Upper lobe of left lung (tissue), 4 donors: ENCODE measurements around the gene GRB14.

ENCODE experiments used
- EP300 ChIP-seq, 4 donors: sonication (generic); formaldehyde crosslinking; IDR thresholded peaks; one replicate each; pipeline ENCODE4 v1.5.1; 2017; ENCODE audit warnings: antibody characterized with exemption in 4 of 4, control low read depth in 2 of 4
- POLR2A ChIP-seq, 4 donors: fragments of 450-650 bp; IDR thresholded peaks; one replicate each; pipeline ENCODE4 v1.5.1; 2016 to 2017; ENCODE audit warnings: antibody characterized with exemption in 4 of 4, mild to moderate bottlenecking in 2 of 4
- POLR2AphosphoS5 ChIP-seq, 2 donors: sonication (generic); formaldehyde crosslinking; IDR thresholded peaks; one replicate each; pipeline ENCODE4 v1.5.1; 2017; ENCODE audit warnings: antibody characterized with exemption in 2 of 2
- TF ChIP-seq, protein P1 (sequence below), 6 experiments: fragments of 450-650 bp in 4 of 6; fragments of 200-600 bp in 2 of 6; sonication (generic) in 2 of 6; IDR thresholded peaks; one replicate each; pipeline ENCODE4 v1.5.1; 2016 to 2019; ENCODE audit warnings: antibody characterized with exemption in 6 of 6

DNA sequence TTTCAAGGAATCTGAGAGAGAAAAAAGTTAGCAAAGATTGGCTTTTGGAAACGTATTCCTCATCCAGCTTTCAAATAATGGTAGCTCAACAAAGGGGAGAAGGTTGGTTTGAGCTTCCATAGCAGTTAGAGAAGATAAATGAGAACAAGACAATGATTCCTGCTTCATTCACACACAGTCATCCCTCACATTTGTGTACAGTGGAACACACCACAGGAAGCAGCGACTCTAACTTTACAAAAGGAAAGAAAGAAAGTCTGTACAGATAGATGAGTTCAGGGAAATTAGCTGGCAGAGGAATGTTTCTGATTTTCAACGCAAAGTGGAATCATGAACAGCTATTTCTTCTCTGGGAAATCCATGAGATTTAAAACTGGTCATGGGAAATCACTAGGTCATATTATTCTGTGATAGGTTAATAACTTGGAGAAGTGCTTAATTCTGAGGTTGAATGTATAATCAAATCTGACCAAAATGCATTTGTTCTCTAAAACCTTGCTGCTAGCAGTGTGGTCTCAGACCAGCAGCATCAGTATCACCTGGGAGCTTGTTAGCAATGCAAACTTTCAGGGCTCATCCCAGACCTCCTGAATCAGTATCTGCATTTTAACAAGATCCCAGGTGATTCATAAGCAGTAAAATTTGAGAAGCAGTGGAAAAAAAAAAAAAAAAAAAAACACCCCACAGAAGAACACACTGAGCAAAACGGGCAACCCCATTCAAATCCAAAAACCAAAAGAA, 112.0 kb downstream of the GRB14 start:
- TF ChIP-seq, protein P1, sequence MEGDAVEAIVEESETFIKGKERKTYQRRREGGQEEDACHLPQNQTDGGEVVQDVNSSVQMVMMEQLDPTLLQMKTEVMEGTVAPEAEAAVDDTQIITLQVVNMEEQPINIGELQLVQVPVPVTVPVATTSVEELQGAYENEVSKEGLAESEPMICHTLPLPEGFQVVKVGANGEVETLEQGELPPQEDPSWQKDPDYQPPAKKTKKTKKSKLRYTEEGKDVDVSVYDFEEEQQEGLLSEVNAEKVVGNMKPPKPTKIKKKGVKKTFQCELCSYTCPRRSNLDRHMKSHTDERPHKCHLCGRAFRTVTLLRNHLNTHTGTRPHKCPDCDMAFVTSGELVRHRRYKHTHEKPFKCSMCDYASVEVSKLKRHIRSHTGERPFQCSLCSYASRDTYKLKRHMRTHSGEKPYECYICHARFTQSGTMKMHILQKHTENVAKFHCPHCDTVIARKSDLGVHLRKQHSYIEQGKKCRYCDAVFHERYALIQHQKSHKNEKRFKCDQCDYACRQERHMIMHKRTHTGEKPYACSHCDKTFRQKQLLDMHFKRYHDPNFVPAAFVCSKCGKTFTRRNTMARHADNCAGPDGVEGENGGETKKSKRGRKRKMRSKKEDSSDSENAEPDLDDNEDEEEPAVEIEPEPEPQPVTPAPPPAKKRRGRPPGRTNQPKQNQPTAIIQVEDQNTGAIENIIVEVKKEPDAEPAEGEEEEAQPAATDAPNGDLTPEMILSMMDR (IDR thresholded peaks at IDR 0.05) = no peak
- TF ChIP-seq EP300 (IDR thresholded peaks at IDR 0.05) (no peak), POLR2A (IDR thresholded peaks at IDR 0.05) (no peak), POLR2AphosphoS5 (IDR thresholded peaks at IDR 0.05) (no peak)
